WTC11 (cell line): ENCODE data around the gene INKA2. TPM values are rescaled to one million over a fixed set of nuclear protein-coding genes. Genes with fewer than 3 reads are reported as not detected.

ENCODE experiments used
- ATAC-seq: fragments of 200-7000 bp; cut with Tn5 transposase; 2 replicates; pipeline ENCODE4 v1.10.0; 2021; ENCODE audit warnings: mild to moderate bottlenecking, moderate library complexity
- CTCF ChIA-PET: fragments of 300-600 bp; sonication (Branson Sonifier 250); formaldehyde crosslinking; loops from one replicate; lab custom pipeline; 2021; ENCODE audit warnings: antibody characterized with exemption; lab: Charles Lee
- POLR2A ChIA-PET: fragments of 350-600 bp; sonication (Branson Sonifier 250); formaldehyde crosslinking; loops from one replicate; lab custom pipeline; 2021; ENCODE audit warnings: antibody characterized with exemption; lab: Charles Lee
- DNase-seq: peaks from one replicate; pipeline ENCODE4 v3.0.0; 2021; ENCODE audit warnings: low spot score
- H3K27ac Mint-ChIP-seq: 2 replicates; pipeline ENCODE4 v1.8.0; 2021; ENCODE audit warnings: mixed read lengths
- H3K27me3 Mint-ChIP-seq: 2 replicates; pipeline ENCODE4 v1.8.0; 2021; ENCODE audit warnings: low read depth, mild to moderate bottlenecking, moderate library complexity, mixed read lengths
- H3K36me3 Mint-ChIP-seq: 2 replicates; pipeline ENCODE4 v1.8.0; 2021; ENCODE audit warnings: mixed read lengths
- H3K4me1 Mint-ChIP-seq: 2 replicates; pipeline ENCODE4 v1.8.0; 2022; ENCODE audit warnings: mixed read lengths
- H3K4me3 Mint-ChIP-seq: 2 replicates; pipeline ENCODE4 v1.8.0; 2021; ENCODE audit warnings: mild to moderate bottlenecking, moderate library complexity, mixed read lengths
- H3K9me3 Mint-ChIP-seq: 2 replicates; pipeline ENCODE4 v1.8.0; 2021; ENCODE audit warnings: mixed read lengths
- ATF1 ChIP-seq: sonication (generic); formaldehyde crosslinking; IDR thresholded peaks from 2 replicates; pipeline ENCODE4 v1.8.1; 2023; ENCODE audit warnings: mild to moderate bottlenecking, moderate library complexity, missing genetic modification reagents
- CBFB ChIP-seq: sonication (generic); formaldehyde crosslinking; IDR thresholded peaks from 2 replicates; pipeline ENCODE4 v1.8.1; 2022; ENCODE audit warnings: mild to moderate bottlenecking, low read depth, missing genetic modification reagents
- E2F4 ChIP-seq: sonication (generic); formaldehyde crosslinking; IDR thresholded peaks from 2 replicates; pipeline ENCODE4 v1.8.1; 2022; ENCODE audit warnings: low read depth, mild to moderate bottlenecking, moderate library complexity, missing genetic modification reagents, borderline replicate concordance
- FOXP1 ChIP-seq: sonication (generic); formaldehyde crosslinking; IDR thresholded peaks from 2 replicates; pipeline ENCODE4 v1.8.0; 2022; ENCODE audit warnings: missing genetic modification reagents, mild to moderate bottlenecking, moderate library complexity, borderline replicate concordance
- GABPB1 ChIP-seq: sonication (generic); formaldehyde crosslinking; IDR thresholded peaks from 2 replicates; pipeline ENCODE4 v1.8.1; 2023; ENCODE audit warnings: mild to moderate bottlenecking, missing genetic modification reagents
- PRDM15 ChIP-seq: sonication (generic); formaldehyde crosslinking; IDR thresholded peaks from 2 replicates; pipeline ENCODE4 v1.8.0; 2022; ENCODE audit warnings: missing genetic modification reagents
- SOX15 ChIP-seq: fragments of 250-450 bp; sonication (Bioruptor Pico); IDR thresholded peaks from 2 replicates; pipeline ENCODE4 v1.9.0; 2021; ENCODE audit warnings: mild to moderate bottlenecking
- TEAD4 ChIP-seq: sonication (generic); formaldehyde crosslinking; IDR thresholded peaks from 2 replicates; pipeline ENCODE4 v1.8.0; 2022; ENCODE audit warnings: mild to moderate bottlenecking, missing genetic modification reagents
- USF1 ChIP-seq: sonication (generic); formaldehyde crosslinking; IDR thresholded peaks from 2 replicates; pipeline ENCODE4 v1.8.0; 2022; ENCODE audit warnings: mild to moderate bottlenecking, missing genetic modification reagents
- USF2 ChIP-seq: sonication (generic); formaldehyde crosslinking; IDR thresholded peaks from 2 replicates; pipeline ENCODE4 v1.8.1; 2023; ENCODE audit warnings: mild to moderate bottlenecking, missing genetic modification reagents, moderate library complexity
- ZBTB21 ChIP-seq: sonication (generic); formaldehyde crosslinking; IDR thresholded peaks from 2 replicates; pipeline ENCODE4 v1.8.1; 2023; ENCODE audit warnings: mild to moderate bottlenecking, missing genetic modification reagents, borderline replicate concordance
- ZNF138 ChIP-seq: sonication (generic); formaldehyde crosslinking; conservative IDR thresholded peaks from 2 replicates; pipeline ENCODE4 v1.8.1; 2022; ENCODE audit warnings: mild to moderate bottlenecking, moderate library complexity, missing genetic modification reagents
- ZNF281 ChIP-seq: sonication (generic); formaldehyde crosslinking; IDR thresholded peaks from 2 replicates; pipeline ENCODE4 v1.8.0; 2023; ENCODE audit warnings: mild to moderate bottlenecking, missing genetic modification reagents
- total RNA-seq: library from RNA; stranded (reverse); gene quantifications from 3 replicates; pipeline ENCODE4 v1.2.3, GENCODE V29; 2021
- TF ChIP-seq, protein P1 (sequence below): sonication (generic); formaldehyde crosslinking; IDR thresholded peaks from 2 replicates; pipeline ENCODE4 v1.8.1; 2022; ENCODE audit warnings: low read depth, missing genetic modification reagents, borderline replicate concordance
- TF ChIP-seq, protein P2 (sequence below): sonication (generic); formaldehyde crosslinking; IDR thresholded peaks from 2 replicates; pipeline ENCODE4 v1.8.1; 2023; ENCODE audit warnings: mild to moderate bottlenecking, missing genetic modification reagents

The INKA2 gene
- total RNA-seq, 1 experiment from 2014 or later = 20.1 TPM

DNA sequence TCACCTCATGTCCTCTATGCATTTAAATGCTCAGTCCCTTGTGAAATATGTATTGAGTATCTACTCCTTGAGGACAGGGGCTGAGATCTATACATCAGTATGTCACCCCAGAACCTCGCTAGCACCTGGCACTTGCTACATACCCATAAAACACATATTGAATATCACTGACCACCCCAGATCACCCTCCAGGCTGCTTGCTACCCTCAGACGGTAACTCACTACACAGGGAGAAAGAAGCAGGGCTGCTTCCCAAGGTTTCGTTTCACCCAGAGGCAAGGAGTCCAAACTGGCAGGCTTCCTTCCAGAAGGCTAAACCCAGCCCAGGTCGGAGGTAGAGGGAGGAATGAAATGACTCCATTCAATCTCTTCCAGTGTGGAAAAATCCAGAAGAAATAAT lies 8.5 kb downstream of the INKA2 start (continued):
- no peak for TF ChIP-seq ZNF281
- TF ChIP-seq, protein P1, sequence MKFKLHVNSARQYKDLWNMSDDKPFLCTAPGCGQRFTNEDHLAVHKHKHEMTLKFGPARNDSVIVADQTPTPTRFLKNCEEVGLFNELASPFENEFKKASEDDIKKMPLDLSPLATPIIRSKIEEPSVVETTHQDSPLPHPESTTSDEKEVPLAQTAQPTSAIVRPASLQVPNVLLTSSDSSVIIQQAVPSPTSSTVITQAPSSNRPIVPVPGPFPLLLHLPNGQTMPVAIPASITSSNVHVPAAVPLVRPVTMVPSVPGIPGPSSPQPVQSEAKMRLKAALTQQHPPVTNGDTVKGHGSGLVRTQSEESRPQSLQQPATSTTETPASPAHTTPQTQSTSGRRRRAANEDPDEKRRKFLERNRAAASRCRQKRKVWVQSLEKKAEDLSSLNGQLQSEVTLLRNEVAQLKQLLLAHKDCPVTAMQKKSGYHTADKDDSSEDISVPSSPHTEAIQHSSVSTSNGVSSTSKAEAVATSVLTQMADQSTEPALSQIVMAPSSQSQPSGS = no peak
- no peak for TF ChIP-seq USF2
- no peak for TF ChIP-seq FOXP1 (CRISPR knock-in tag)
- no peak for TF ChIP-seq SOX15 (CRISPR knock-in tag)

- no peak for DNase-seq
- no peaks in the 10 kb centered on the region for H3K27me3 Mint-ChIP-seq
- H3K9me3 Mint-ChIP-seq = no peaks in the 10 kb centered on the region
- CTCF ChIA-PET = interaction anchor here (0.9 to 3.0 kb wide), 3 partner anchors 15 to 26 kb away, joined by 3 to 18 read pairs (median 9); partner anchors contain the start of gene DDX20
- TF ChIP-seq ATF1 = no peak
- peak; percentile 37; the same call in 1 of the 2 replicates for TF ChIP-seq PRDM15 (CRISPR knock-in tag)
- no peak for TF ChIP-seq CBFB
- TF ChIP-seq, all 79 proteins: peak for 1
- Mint-ChIP-seq H3K36me3 (peaks cover 11% of the 10 kb centered on the region), H3K4me3 (no peak overlapping the region), H3K4me1 (peaks cover 42% of the 10 kb centered on the region), H3K27ac (peak overlapping the region; percentile 26)
- POLR2A ChIA-PET = no interaction called here
- no peak for ATAC-seq
These were observed 9.1 kb downstream of the INKA2 start for GRCh38 chr1:111729946-111730681.

DNA sequence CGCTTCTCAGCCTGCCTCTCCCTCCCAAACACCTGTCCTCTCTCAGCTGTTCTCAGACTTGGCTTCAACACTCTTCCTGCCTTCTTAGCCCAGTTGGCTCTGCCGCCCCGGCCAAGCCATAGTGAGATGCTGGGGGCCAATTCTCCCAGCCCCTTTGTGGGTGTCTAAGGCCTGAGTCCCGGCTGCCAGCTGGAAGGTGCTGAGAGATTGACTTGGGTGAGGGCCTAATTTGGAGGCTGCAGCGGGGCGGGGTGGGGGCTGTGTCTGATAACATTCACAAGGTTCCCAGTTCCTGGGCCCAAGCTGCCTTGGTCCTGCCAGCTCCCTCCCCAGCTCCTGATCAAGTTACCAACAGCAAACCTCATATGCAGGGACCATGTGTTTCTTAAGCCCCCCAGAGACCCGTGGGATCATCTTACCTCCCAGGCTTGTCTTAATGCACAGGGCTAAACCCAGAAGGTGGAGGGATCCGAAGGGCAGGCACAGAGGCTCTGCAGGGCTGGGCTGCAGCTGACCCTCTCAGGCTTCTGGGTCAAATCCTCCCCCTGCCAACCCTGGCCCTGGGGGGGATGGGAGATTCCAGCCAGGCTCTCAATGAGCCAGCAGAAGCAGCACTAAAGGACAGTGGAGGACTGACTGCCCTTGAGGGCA lies 9.8 kb downstream of the INKA2 start:
- POLR2A ChIA-PET = interaction anchor here (1.2 kb wide), 1 partner anchor 12 kb away, joined by 5 read pairs; no protein-coding TSS in a partner anchor
- H3K27ac Mint-ChIP-seq = no peak overlapping the region
- ATAC-seq = no peak
- TF ChIP-seq, protein P2, sequence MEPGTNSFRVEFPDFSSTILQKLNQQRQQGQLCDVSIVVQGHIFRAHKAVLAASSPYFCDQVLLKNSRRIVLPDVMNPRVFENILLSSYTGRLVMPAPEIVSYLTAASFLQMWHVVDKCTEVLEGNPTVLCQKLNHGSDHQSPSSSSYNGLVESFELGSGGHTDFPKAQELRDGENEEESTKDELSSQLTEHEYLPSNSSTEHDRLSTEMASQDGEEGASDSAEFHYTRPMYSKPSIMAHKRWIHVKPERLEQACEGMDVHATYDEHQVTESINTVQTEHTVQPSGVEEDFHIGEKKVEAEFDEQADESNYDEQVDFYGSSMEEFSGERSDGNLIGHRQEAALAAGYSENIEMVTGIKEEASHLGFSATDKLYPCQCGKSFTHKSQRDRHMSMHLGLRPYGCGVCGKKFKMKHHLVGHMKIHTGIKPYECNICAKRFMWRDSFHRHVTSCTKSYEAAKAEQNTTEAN (CRISPR knock-in tag) = no peak
- no peak for TF ChIP-seq ZNF138
- TF ChIP-seq TEAD4 (CRISPR knock-in tag) = no peak
- TF ChIP-seq ZBTB21 = no peak
- no peak for TF ChIP-seq E2F4 (CRISPR knock-in tag)
- no peak for TF ChIP-seq ZNF281
- TF ChIP-seq USF1 (CRISPR knock-in tag) = no peak
- no peak for TF ChIP-seq GABPB1 (CRISPR knock-in tag)

More for the DNA sequence above, 9.8 kb downstream of the INKA2 start:
- Mint-ChIP-seq H3K4me3 (no peak overlapping the region), H3K27me3 (no peaks in the 10 kb centered on the region), H3K36me3 (peaks cover 11% of the 10 kb centered on the region), H3K9me3 (no peaks in the 10 kb centered on the region), H3K4me1 (peaks cover 48% of the 10 kb centered on the region)
- no peak for DNase-seq
- CTCF ChIA-PET = interaction anchor here (0.6 to 3.0 kb wide), 8 partner anchors 9 to 247 kb away, joined by 3 to 18 read pairs (median 4); partner anchors contain the start of genes DDX20 and INKA2
